Fibroblast of lung (primary cell): ENCODE measurements around the gene CLMN. TPM values are rescaled to one million over a fixed set of nuclear protein-coding genes. Genes with fewer than 3 reads are reported as not detected.
"Not testable (repeated sequence)": the region's sequence is repeated elsewhere in the genome, so short reads cannot be mapped to it uniquely, and the experiment has no call there.

Experiments used
- DNase-seq, 2 donors: peaks; one replicate each; pipeline versions ENCODE4 v3.0.0 to v3.0.0-alpha.2; 2010; ENCODE audit warnings: low read depth in 2 of 2
- H2AFZ ChIP-seq: 2 replicates; pipeline ENCODE4 v1.5.1; 2012; ENCODE audit warnings: low read length, control low read depth, inconsistent platforms
- H3K27ac ChIP-seq: 2 replicates; pipeline ENCODE4 v1.5.1; 2011; ENCODE audit warnings: low read length, control low read depth; ENCODE audit not compliant: insufficient read depth
- H3K27me3 ChIP-seq: 2 replicates; pipeline ENCODE4 v1.5.1; 2011; ENCODE audit warnings: mild to moderate bottlenecking, low read length; ENCODE audit not compliant: control insufficient read depth, insufficient read depth
- H3K36me3 ChIP-seq: 2 replicates; pipeline ENCODE4 v1.5.1; 2011; ENCODE audit warnings: low read length; ENCODE audit not compliant: control insufficient read depth, insufficient read depth
- H3K4me1 ChIP-seq: 2 replicates; pipeline ENCODE4 v1.5.1; 2011; ENCODE audit warnings: low read length; ENCODE audit not compliant: control insufficient read depth, insufficient read depth; ENCODE audit errors: extremely low read depth
- H3K4me2 ChIP-seq: 2 replicates; pipeline ENCODE4 v1.5.1; 2011; ENCODE audit warnings: low read length, control low read depth; ENCODE audit not compliant: insufficient read depth; ENCODE audit errors: extremely low read depth
- H3K4me3 ChIP-seq, 4 experiments: fragments of 200-600 bp in 1 of 4; sonication (generic) in 1 of 4; replicated peaks in 1 of 4; 2 replicates each; pipeline ENCODE4 v1.5.1; 2011 to 2016; ENCODE audit warnings: low read length in 4 of 4, low read depth in 3 of 4, mild to moderate bottlenecking in 3 of 4, control low read depth in 2 of 4, inconsistent platforms in 1 of 4, mixed read lengths in 1 of 4; ENCODE audit not compliant: insufficient read depth in 1 of 4; ENCODE audit errors: control extremely low read depth in 1 of 4
- H3K79me2 ChIP-seq: 2 replicates; pipeline ENCODE4 v1.5.1; 2012; ENCODE audit warnings: mild to moderate bottlenecking, low read length, inconsistent platforms; ENCODE audit not compliant: control insufficient read depth, insufficient read depth
- H3K9ac ChIP-seq: 2 replicates; pipeline ENCODE4 v1.5.1; 2011; ENCODE audit warnings: mild to moderate bottlenecking, low read length, control low read depth; ENCODE audit not compliant: insufficient read depth
- H3K9me3 ChIP-seq: 2 replicates; pipeline ENCODE4 v1.5.1; 2012; ENCODE audit warnings: low read depth, low read length; ENCODE audit not compliant: control insufficient read depth, insufficient read depth
- H4K20me1 ChIP-seq: 2 replicates; pipeline ENCODE4 v1.5.1; 2011; ENCODE audit warnings: low read length; ENCODE audit not compliant: control insufficient read depth, insufficient read depth; ENCODE audit errors: extremely low read depth
- CTCF ChIP-seq, 2 donors: IDR thresholded peaks in 1 of 2; conservative IDR thresholded peaks in 1 of 2; 1 replicate in 1 of 2; 2 replicates in 1 of 2; pipeline ENCODE4 v1.5.1; 2011 to 2012; ENCODE audit warnings: low read length in 2 of 2, control low read depth in 1 of 2, inconsistent platforms in 1 of 2, low read depth in 1 of 2, mild to moderate bottlenecking in 1 of 2
- EZH2 ChIP-seq: IDR thresholded peaks from 2 replicates; pipeline ENCODE4 v1.5.1; 2012; ENCODE audit warnings: low read length, control low read depth, mild to moderate bottlenecking; ENCODE audit errors: missing control alignments
- polyA plus RNA-seq, 2 donors: library from polyadenylated mRNA; depleted of rRNA in 1 of 2; stranded (reverse) in 1 of 2; unstranded in 1 of 2; fragments of >200 nt; gene quantifications; 2 replicates each; pipeline ENCODE4 v1.2.1, GENCODE V29; 2011 to 2012; ENCODE audit warnings: missing spikeins in 1 of 2
- total RNA-seq: library from RNA; depleted of rRNA; stranded (reverse); fragments of >200 nt; gene quantifications from 2 replicates; pipeline ENCODE4 v1.2.1, GENCODE V29; 2014

The CLMN gene
- total and polyA plus RNA-seq, 2 donors (not counting 1 experiment from before 2014, with no cell fraction given) = 0.83 to 2.7 TPM

GRCh38 chr14:95141684-95142083 is 178.0 kb downstream of the CLMN start:
- no peaks in the 10 kb centered on the region for H4K20me1 ChIP-seq
- TF ChIP-seq EZH2 = no peak

GRCh38 chr14:95140060-95140858 is 179.4 kb downstream of the CLMN start:
- no peaks in the 10 kb centered on the region for H3K9me3 ChIP-seq
- H3K79me2 ChIP-seq = peaks cover 72% of the 10 kb centered on the region
- no peaks in the 10 kb centered on the region for H3K27me3 ChIP-seq
- H3K9ac ChIP-seq = no peak overlapping the region
- TF ChIP-seq EZH2 (no peak), CTCF (conservative IDR thresholded peaks at IDR 0.05 in 1 of 2, IDR thresholded peaks at IDR 0.05 in 1 of 2; ENCODE audit: low read depth in 1 of 2, low read length in 2 of 2) (no peak)
- DNase-seq = peak in 1 of 2 donors; percentile 51
- H3K27ac ChIP-seq = no peak overlapping the region
- H3K4me1 ChIP-seq = peaks cover 2% of the 10 kb centered on the region
- H3K36me3 ChIP-seq = no peaks in the 10 kb centered on the region
- no peak overlapping the region for H2AFZ ChIP-seq
- H3K4me2 ChIP-seq = no peak overlapping the region
- no peak overlapping the region for H3K4me3 ChIP-seq
- H4K20me1 ChIP-seq = no peaks in the 10 kb centered on the region

More at GRCh38 chr14:95141684-95142083, 178.0 kb downstream of the CLMN start:
- H3K27me3 ChIP-seq = no peaks in the 10 kb centered on the region
- no peak overlapping the region for H3K4me3 ChIP-seq
- H3K27ac ChIP-seq = no peak overlapping the region
- H3K9me3 ChIP-seq = no peaks in the 10 kb centered on the region
- no peaks in the 10 kb centered on the region for H3K36me3 ChIP-seq
- no peak for DNase-seq
- no peak overlapping the region for H3K4me2 ChIP-seq
- no peak overlapping the region for H2AFZ ChIP-seq
- H3K79me2 ChIP-seq = peaks cover 70% of the 10 kb centered on the region
- H3K9ac ChIP-seq = no peak overlapping the region
- H3K4me1 ChIP-seq = peaks cover 2% of the 10 kb centered on the region

- Histone ChIP-seq H3K27ac (no peak overlapping the region), H3K9ac (no peak overlapping the region), H3K4me1 (peaks cover 2% of the 10 kb centered on the region), H3K9me3 (no peaks in the 10 kb centered on the region), H3K4me3 (no peak overlapping the region), H2AFZ (no peak overlapping the region), H3K4me2 (no peak overlapping the region), H4K20me1 (no peaks in the 10 kb centered on the region), H3K79me2 (peaks cover 72% of the 10 kb centered on the region), H3K36me3 (no peaks in the 10 kb centered on the region), H3K27me3 (no peaks in the 10 kb centered on the region)
- TF ChIP-seq EZH2 (no peak), CTCF (conservative IDR thresholded peaks at IDR 0.05 in 1 of 2, IDR thresholded peaks at IDR 0.05 in 1 of 2; ENCODE audit: low read depth in 1 of 2, low read length in 2 of 2) (no peak)
- no peak for DNase-seq
These were observed 180.8 kb downstream of the CLMN start for GRCh38 chr14:95138876-95139275.

- not testable (repeated sequence) for H4K20me1 ChIP-seq, H3K27ac ChIP-seq
These were observed 181.3 kb downstream of the CLMN start for GRCh38 chr14:95138455-95138854.

More at GRCh38 chr14:95138455-95138854, 181.3 kb downstream of the CLMN start:
- H3K9ac ChIP-seq, H3K4me2 ChIP-seq, H3K4me1 ChIP-seq, H3K9me3 ChIP-seq, H3K36me3 ChIP-seq, H2AFZ ChIP-seq, H3K4me3 ChIP-seq, DNase-seq, H3K27me3 ChIP-seq: not testable (repeated sequence)
- H3K79me2 ChIP-seq = peaks cover 70% of the 10 kb centered on the region
